K562 treated with DMSO at 1 percent for 48 hours (cell line): ENCODE measurements around the gene SHF. TPM values are rescaled to one million over a fixed set of nuclear protein-coding genes. Genes with fewer than 3 reads are reported as not detected.

Source experiments
- total RNA-seq: library from RNA; unstranded; fragments of 300-600 nt; gene quantifications from 2 replicates; pipeline ENCODE4 v1.2.3, GENCODE V29; 2022; ENCODE audit warnings: low replicate concordance; ENCODE audit errors: extremely low read depth

SHF gene, protein sequence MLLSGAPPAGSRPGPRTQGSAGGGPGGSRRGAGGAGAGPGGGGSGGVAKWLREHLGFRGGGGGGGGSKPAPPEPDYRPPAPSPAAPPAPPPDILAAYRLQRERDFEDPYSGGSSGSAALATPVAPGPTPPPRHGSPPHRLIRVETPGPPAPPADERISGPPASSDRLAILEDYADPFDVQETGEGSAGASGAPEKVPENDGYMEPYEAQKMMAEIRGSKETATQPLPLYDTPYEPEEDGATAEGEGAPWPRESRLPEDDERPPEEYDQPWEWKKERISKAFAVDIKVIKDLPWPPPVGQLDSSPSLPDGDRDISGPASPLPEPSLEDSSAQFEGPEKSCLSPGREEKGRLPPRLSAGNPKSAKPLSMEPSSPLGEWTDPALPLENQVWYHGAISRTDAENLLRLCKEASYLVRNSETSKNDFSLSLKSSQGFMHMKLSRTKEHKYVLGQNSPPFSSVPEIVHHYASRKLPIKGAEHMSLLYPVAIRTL
- not detected in 2 replicates for total RNA-seq

DNA sequence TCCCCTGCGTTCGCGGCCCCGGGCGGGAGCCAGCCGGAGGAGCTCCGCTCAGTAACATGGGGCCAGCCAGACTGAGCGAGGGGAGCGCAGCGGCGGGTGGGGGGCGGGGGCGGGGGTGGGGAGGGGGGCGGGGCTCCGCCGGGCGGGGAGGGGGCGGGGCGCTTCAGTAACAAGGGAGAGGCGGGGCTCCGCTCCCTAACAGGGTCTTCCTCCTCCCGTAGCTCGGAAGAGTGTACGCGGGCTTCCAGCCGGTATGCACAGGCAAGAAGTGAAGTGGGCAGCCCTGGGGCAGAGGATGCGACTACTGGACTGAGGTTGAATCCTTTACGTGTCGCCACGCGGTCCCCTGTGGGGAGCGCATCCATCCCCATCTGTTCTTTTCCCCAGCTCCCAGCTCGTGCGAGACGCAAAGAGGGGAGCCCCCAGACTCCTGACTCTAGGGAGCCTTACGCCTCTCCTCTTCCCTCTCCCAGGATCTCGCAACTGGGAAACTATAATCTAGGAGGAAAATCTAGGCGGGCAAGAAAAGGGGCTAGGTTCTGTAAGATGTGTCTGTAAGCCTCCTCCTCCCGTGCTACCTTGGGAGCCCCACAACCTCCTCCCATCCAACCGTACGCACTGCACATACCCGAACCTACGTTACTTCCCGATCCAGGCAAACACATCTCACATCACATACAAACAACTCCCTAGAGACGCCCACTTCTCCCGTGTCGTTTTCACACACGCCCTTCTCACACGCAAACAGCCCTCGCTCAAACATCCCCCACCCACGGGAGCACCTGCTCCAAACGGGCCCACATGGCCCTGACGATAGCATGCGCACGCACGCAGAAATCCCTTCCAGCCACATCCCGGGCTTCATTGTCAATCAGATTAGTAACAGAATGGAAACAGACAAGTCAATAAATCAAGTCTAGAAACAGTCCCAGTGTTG, at the start of gene SHF:
TSS of gene SHF (minus strand) at position 73 of the 937 bp plus-strand sequence. CDS start at position 58, 15 bp downstream.

DNA sequence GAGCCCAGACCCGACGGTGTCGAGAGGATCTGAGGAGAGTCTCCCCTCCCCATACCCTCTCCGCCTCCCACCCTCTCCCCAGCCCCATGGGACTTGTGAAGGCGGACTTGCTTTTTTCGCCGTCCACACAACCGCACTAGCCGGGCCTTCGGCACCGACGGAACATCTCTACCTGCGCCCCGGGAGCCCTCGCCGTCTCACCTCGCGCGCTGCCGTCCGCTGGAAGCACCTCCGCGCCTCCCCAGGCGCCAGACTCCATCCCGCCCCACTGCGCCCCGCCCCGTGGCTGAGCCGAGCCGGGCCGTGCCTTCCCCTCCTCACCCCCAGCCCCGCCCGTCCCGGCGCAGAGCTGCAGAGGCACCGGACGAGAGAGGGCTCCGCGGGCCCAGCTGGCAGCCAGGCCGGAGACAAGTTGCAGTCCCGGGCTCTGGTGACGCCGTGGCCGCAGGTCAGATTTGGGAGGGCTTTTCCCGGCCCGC, 58.1 kb downstream of the SHF start, which contains the start of the genes DUOX1 and DUOXA1:
TSS of gene DUOX1 (plus strand) at position 344 of the 479 bp plus-strand sequence. CDS start 1,973 bp downstream, outside the sequence.
TSS of gene DUOXA1 (minus strand) at position 229 of the 479 bp plus-strand sequence. CDS start 6,865 bp downstream, outside the sequence.

Other genes with a start within 250 kb of the SHF start
- gene TERB2, start 231.3 kb downstream of the SHF start, total RNA-seq: not detected in 2 replicates
- gene SORD, start 164.8 kb downstream of the SHF start, total RNA-seq: not detected in 2 replicates
- gene DUOX2, start 73.8 kb downstream of the SHF start, total RNA-seq: not detected in 2 replicates
- not detected in 2 replicates for gene DUOXA2, start 73.6 kb downstream of the SHF start, total RNA-seq
- gene DUOXA1, start 58.1 kb downstream of the SHF start, total RNA-seq: not detected in 2 replicates
- gene DUOX1, start 58.0 kb downstream of the SHF start, total RNA-seq: not detected in 2 replicates
- gene SLC28A2, start 64.3 kb upstream of the SHF start, total RNA-seq: not detected in 2 replicates
- not detected in 2 replicates for gene GATM, start 190.6 kb upstream of the SHF start, total RNA-seq